HCT116 (cell line): ENCODE data around the gene GSTO1.

ENCODE experiments used
- EGR1 ChIP-seq: IDR thresholded peaks from 2 replicates; pipeline ENCODE4 v1.6.1; 2012; ENCODE audit warnings: low read depth
- EZH2 ChIP-seq: fragments of 200-600 bp; sonication (generic); IDR thresholded peaks from 2 replicates; pipeline ENCODE4 v1.6.1; 2017; ENCODE audit warnings: antibody characterized with exemption, mixed run types
- EZH2phosphoT487 ChIP-seq: fragments of 200-600 bp; IDR thresholded peaks from 2 replicates; pipeline ENCODE4 v1.6.1; 2018; ENCODE audit warnings: antibody characterized with exemption, borderline replicate concordance
- JUND ChIP-seq: IDR thresholded peaks from 2 replicates; pipeline ENCODE4 v1.6.1; 2012
- POLR2A ChIP-seq: IDR thresholded peaks from 2 replicates; pipeline ENCODE4 v1.7.0; 2011; ENCODE audit warnings: borderline replicate concordance; ENCODE audit not compliant: insufficient read depth, insufficient read length; ENCODE audit errors: extremely low read depth
- POLR2AphosphoS5 ChIP-seq: IDR thresholded peaks from 2 replicates; pipeline ENCODE4 v1.6.1; 2011; ENCODE audit warnings: mild to moderate bottlenecking, low read depth, low read length, moderate library complexity
- RAD21 ChIP-seq: IDR thresholded peaks from 2 replicates; pipeline ENCODE4 v1.6.1; 2012; ENCODE audit warnings: low read depth, mild to moderate bottlenecking
- SRF ChIP-seq: IDR thresholded peaks from 2 replicates; pipeline ENCODE4 v1.6.1; 2012; ENCODE audit warnings: low read depth
- ZFX ChIP-seq: fragments of 450-650 bp; IDR thresholded peaks from 2 replicates; pipeline ENCODE4 v1.6.1; 2017
- TF ChIP-seq, protein P1 (sequence below): IDR thresholded peaks from 2 replicates; pipeline ENCODE4 v1.6.1; 2012
- TF ChIP-seq, protein P2 (sequence below), 3 experiments: fragments of 200-600 bp in 1 of 3; sonication (generic) in 1 of 3; IDR thresholded peaks in 2 of 3; conservative IDR thresholded peaks in 1 of 3; 2 replicates each; pipeline ENCODE4 v1.5.1; 2012 to 2017; ENCODE audit warnings: low read depth in 2 of 3, low read length in 2 of 3, antibody characterized with exemption in 1 of 3, borderline replicate concordance in 1 of 3, control low read depth in 1 of 3, mild to moderate bottlenecking in 1 of 3, mixed read lengths in 1 of 3, mixed run types in 1 of 3, moderate library complexity in 1 of 3; ENCODE audit not compliant: insufficient read depth in 1 of 3
- TF ChIP-seq, protein P3 (sequence below): IDR thresholded peaks from 2 replicates; pipeline ENCODE4 v1.6.1; 2012
- TF ChIP-seq, protein P4 (sequence below): IDR thresholded peaks from 2 replicates; pipeline ENCODE4 v1.6.1; 2011; ENCODE audit warnings: mild to moderate bottlenecking, low read length, moderate library complexity; ENCODE audit not compliant: insufficient replicate concordance; ENCODE audit errors: extremely low read depth

DNA sequence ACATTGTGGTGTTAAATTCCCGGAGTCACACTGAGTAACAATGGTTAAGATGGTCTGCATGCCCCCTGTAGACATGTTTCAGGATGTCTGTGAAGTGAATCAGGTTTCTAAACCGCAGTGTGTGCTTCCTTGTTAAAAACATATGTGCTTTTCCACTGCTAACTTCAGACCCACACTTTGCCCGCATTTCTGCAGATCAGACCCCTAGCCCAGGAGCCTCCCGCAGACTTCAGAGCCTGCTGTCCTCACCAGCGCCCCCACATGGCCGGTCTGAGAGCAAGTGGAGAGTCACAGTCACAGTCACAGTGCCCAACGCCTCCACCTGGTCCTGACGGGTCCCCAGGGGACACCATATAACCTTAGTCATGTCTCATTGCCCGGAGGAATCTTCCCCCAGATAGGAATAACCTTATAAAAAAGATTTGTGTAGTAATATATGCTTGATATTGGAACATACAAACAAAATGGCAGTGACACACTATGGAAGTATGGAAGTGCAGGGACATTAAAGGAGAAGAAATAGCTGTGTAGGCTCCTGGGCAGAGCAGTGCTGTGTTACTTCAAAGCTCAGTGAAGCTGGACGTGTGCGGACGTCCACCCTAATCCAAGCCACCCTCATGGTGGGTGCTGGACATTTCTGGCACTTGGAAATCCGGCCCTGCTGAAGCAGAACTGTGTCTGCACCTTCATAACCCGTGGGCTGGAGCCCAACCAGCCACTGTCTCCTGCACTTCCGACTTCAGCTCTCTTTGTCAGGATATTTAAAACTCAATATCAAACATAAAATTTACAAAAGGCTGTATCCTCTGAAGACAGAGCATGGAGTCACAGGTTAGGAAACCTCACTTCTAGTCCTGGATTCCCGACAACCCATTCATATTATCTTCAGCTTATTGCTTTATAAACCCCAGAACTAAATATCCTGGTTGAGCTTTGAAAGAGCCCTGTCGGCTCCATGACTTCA, 43.3 kb downstream of the GSTO1 start:
- TF ChIP-seq RAD21 (0 out of 2 replicates have a peak, but pooled peaks have one; percentile 19), POLR2A (no peak), EZH2phosphoT487 (no peak), EZH2 (no peak), ZFX (no peak), EGR1 (no peak), SRF (no peak), JUND (no peak), POLR2AphosphoS5 (no peak)
- TF ChIP-seq, protein P1, sequence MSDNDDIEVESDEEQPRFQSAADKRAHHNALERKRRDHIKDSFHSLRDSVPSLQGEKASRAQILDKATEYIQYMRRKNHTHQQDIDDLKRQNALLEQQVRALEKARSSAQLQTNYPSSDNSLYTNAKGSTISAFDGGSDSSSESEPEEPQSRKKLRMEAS = no peak
- TF ChIP-seq, protein P2, sequence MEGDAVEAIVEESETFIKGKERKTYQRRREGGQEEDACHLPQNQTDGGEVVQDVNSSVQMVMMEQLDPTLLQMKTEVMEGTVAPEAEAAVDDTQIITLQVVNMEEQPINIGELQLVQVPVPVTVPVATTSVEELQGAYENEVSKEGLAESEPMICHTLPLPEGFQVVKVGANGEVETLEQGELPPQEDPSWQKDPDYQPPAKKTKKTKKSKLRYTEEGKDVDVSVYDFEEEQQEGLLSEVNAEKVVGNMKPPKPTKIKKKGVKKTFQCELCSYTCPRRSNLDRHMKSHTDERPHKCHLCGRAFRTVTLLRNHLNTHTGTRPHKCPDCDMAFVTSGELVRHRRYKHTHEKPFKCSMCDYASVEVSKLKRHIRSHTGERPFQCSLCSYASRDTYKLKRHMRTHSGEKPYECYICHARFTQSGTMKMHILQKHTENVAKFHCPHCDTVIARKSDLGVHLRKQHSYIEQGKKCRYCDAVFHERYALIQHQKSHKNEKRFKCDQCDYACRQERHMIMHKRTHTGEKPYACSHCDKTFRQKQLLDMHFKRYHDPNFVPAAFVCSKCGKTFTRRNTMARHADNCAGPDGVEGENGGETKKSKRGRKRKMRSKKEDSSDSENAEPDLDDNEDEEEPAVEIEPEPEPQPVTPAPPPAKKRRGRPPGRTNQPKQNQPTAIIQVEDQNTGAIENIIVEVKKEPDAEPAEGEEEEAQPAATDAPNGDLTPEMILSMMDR (IDR thresholded peaks at IDR 0.05 in 2 of 3, conservative IDR thresholded peaks at IDR 0.05 in 1 of 3; ENCODE audit: borderline replicate concordance in 1 of 3, insufficient read depth in 1 of 3, low read depth in 2 of 3, low read length in 2 of 3) = peak; percentile 53 to 90 (median 87); a peak in 5 of 6 replicates
- TF ChIP-seq, protein P3, sequence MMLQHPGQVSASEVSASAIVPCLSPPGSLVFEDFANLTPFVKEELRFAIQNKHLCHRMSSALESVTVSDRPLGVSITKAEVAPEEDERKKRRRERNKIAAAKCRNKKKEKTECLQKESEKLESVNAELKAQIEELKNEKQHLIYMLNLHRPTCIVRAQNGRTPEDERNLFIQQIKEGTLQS = no peak
- TF ChIP-seq, protein P4, sequence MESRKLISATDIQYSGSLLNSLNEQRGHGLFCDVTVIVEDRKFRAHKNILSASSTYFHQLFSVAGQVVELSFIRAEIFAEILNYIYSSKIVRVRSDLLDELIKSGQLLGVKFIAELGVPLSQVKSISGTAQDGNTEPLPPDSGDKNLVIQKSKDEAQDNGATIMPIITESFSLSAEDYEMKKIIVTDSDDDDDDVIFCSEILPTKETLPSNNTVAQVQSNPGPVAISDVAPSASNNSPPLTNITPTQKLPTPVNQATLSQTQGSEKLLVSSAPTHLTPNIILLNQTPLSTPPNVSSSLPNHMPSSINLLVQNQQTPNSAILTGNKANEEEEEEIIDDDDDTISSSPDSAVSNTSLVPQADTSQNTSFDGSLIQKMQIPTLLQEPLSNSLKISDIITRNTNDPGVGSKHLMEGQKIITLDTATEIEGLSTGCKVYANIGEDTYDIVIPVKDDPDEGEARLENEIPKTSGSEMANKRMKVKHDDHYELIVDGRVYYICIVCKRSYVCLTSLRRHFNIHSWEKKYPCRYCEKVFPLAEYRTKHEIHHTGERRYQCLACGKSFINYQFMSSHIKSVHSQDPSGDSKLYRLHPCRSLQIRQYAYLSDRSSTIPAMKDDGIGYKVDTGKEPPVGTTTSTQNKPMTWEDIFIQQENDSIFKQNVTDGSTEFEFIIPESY = no peak
